ENCODE measurements around the gene ARMC5.

DNA sequence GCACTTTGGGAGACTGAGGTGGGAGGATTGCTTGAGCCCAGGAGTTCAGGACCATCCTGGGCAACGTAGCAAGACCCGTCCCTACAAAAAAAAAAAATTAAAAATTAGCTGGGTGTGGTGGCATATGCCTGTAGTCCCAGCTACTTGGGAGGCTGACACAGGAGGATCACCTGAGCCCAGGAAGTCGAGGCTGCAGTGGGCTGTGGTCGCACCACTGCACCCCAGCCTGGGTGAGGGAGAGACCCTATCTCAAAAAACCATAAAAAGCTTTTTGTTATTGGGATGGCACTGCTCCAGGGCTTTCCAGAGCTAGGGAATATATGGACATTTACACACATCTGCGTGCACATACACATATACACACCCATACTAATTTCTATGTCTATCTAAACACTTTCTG is 8.1 kb upstream of the ARMC5 start:
- TF ChIP-seq, protein P1, sequence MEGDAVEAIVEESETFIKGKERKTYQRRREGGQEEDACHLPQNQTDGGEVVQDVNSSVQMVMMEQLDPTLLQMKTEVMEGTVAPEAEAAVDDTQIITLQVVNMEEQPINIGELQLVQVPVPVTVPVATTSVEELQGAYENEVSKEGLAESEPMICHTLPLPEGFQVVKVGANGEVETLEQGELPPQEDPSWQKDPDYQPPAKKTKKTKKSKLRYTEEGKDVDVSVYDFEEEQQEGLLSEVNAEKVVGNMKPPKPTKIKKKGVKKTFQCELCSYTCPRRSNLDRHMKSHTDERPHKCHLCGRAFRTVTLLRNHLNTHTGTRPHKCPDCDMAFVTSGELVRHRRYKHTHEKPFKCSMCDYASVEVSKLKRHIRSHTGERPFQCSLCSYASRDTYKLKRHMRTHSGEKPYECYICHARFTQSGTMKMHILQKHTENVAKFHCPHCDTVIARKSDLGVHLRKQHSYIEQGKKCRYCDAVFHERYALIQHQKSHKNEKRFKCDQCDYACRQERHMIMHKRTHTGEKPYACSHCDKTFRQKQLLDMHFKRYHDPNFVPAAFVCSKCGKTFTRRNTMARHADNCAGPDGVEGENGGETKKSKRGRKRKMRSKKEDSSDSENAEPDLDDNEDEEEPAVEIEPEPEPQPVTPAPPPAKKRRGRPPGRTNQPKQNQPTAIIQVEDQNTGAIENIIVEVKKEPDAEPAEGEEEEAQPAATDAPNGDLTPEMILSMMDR (IDR thresholded peaks at IDR 0.05): no peak
- TF ChIP-seq POLR2AphosphoS5 (IDR thresholded peaks at IDR 0.05): no peak

Measured in esophagus muscularis mucosa (tissue), 3 donors.